Measurements from ENCODE around the gene DBI. TPM values are rescaled to one million over a fixed set of nuclear protein-coding genes. Genes with fewer than 3 reads are reported as not detected.
A peak's percentile ranks its signal among the peaks of the same experiment; 100 is the strongest.

DBI gene
- polyA plus RNA-seq, 2 of the 4 experiments (the other 2 are of a cell fraction) = 339 to 823 TPM

DNA sequence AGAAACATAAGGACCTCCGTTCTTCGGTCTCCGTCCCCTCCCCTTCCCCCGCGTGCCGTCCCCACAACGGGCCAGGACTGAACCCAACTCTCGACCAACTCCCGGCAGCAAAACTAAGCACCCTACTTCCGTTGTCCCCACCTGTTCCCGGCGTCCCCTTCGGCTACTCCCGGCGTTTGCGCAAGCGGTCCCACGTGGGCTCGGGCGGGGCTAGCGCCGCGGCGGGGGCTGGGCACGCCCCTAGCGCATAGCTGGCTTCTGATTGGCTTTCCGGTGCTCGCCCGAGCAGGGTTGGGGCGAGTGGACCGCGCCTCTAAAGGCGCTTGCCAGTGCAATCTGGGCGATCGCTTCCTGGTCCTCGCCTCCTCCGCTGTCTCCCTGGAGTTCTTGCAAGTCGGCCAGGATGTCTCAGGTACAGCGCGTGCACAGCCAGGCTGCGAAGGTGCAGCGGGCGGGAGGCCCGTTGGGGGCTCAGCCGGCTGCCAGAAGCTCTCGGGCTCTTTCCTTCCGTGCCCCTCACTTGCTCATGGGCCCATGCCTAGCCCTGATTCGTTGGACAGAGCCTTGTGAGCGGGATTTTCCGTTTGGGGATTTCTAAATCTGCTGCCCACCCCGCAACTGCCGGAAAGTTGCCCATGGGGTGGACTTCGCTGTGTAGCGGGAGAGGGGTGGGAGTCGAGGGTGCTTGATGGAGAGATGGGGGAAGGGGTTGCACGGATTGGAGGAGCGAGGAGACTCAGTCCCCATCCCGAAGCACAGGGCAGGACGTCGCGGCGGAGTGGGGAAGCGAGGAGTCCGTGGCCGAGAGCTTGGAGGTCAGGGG lies at the start of gene DBI, which contains the start of gene C2orf76 (continued):
- TF ChIP-seq FOSL2 (IDR thresholded peaks at IDR 0.05) (no peak), FOSL2 (CRISPR knock-in tag; IDR thresholded peaks at IDR 0.05) (no peak), CBX2 (IDR thresholded peaks at IDR 0.05; ENCODE audit: borderline replicate concordance, low read depth) (no peak), ELK1 (IDR thresholded peaks at IDR 0.05; ENCODE audit: low read depth, low read length) (no peak), EP300 (IDR thresholded peaks at IDR 0.05) (no peak), JUNB (IDR thresholded peaks at IDR 0.05) (no peak), GATA3 (IDR thresholded peaks at IDR 0.05; ENCODE audit: borderline replicate concordance) (0 out of 2 replicates have a peak, but pooled peaks have one; percentile 29), TP53 (CRISPR knock-in tag; IDR thresholded peaks at IDR 0.05) (no peak; the same call in 1 of the 2 replicates), CHD2 (IDR thresholded peaks at IDR 0.05; ENCODE audit: low read length, partially characterized antibody) (no peak), USF2 (IDR thresholded peaks at IDR 0.05) (peak; percentile 91)

DNA sequence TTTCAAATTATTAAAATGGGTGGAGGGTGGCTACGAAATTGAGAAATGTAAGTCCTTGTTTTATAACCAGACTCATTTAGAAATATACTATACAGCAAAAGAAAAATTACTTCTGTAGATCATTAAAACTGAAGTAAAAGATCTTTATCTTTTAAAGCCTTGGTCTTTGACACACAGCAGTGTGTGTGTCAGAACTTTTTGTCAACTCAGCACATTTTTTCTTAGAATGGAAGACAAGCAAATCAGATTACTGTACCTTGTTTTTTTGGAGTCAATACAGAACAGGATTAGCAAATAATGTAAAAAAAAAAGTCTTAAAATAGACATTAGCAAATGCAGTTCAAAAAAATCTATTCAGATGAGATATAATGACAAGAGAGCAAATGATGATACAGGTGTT lies 49.2 kb upstream of the DBI start:
- FAIRE-seq = no peak
- ChIA-PET CTCF (no interaction called here), POLR2A (no interaction called here)
- Histone ChIP-seq H3K4me3 (no peak overlapping the region), H3K9me3 (no peaks in the 10 kb centered on the region), H3K27ac (no peak overlapping the region), H3K4me1 (no peaks in the 10 kb centered on the region), H3K4me2 (no peak overlapping the region)
- no peak for ATAC-seq
- TF ChIP-seq MAFK (IDR thresholded peaks at IDR 0.05; ENCODE audit: partially characterized antibody) (peak; percentile 98), SMC3 (IDR thresholded peaks at IDR 0.05) (no peak)
- WGBS (ENCODE audit: missing lambda C conversion rate) = 91% methylated on average over 1 of the region's 1 CpG
- DNase-seq (ENCODE audit: low read depth in 1 of 2, low spot score in 1 of 2) = no peak

- 72% methylated on average over 7 of the region's 7 CpGs for WGBS (ENCODE audit: missing lambda C conversion rate)
- Histone ChIP-seq H3K4me1 (no peaks in the 10 kb centered on the region), H3K9me3 (no peaks in the 10 kb centered on the region), H3K27ac (no peak overlapping the region), H3K4me2 (no peak overlapping the region), H3K4me3 (no peak overlapping the region)
- TF ChIP-seq CHD2 (IDR thresholded peaks at IDR 0.05; ENCODE audit: low read length, partially characterized antibody) (no peak), GATA3 (IDR thresholded peaks at IDR 0.05; ENCODE audit: borderline replicate concordance) (no peak)
- ATAC-seq (no peak), FAIRE-seq (no peak), DNase-seq (ENCODE audit: low read depth in 1 of 2, low spot score in 1 of 2) (no peak)
- CTCF ChIA-PET = no interaction called here
- POLR2A ChIA-PET = no interaction called here
Observed at GRCh38 chr2:119319593-119319992, 47.2 kb upstream of the DBI start.

DNA sequence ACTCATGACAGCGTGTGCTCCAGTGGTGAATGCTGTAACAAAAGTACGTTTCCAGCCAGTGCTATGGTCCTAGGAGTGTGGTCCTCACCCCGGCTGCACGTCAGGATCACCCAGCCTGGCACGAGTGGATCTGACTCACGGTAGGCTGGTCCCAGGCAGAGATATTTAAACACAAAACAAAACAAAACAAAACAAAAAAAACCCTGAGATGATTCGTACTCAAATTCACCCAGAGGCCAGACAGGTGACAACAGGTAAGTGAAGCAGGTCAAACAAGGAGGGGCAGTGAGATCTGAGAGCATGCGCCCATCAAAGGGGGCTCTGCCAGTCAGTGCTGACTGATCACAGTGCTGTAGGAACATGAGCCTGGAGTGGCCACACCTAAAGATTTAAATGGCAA lies 43.3 kb upstream of the DBI start:
- Histone ChIP-seq H3K4me1 (no peaks in the 10 kb centered on the region), H3K9me3 (no peaks in the 10 kb centered on the region), H3K4me3 (no peak overlapping the region), H3K4me2 (no peak overlapping the region), H3K27ac (no peak overlapping the region)
- TF ChIP-seq FOSB (CRISPR knock-in tag; IDR thresholded peaks at IDR 0.05) (no peak), FOXS1 (CRISPR knock-in tag; IDR thresholded peaks at IDR 0.05) (no peak), KDM1A (IDR thresholded peaks at IDR 0.05; ENCODE audit: low read depth) (no peak)
- FAIRE-seq (no peak), DNase-seq (ENCODE audit: low read depth in 1 of 2, low spot score in 1 of 2) (no peak), ATAC-seq (no peak)
- ChIA-PET POLR2A (no interaction called here), CTCF (no interaction called here)
- WGBS (ENCODE audit: missing lambda C conversion rate) = 73% methylated on average over 8 of the region's 8 CpGs

- no peak for DNase-seq (ENCODE audit: low read depth in 1 of 2, low spot score in 1 of 2)
- ChIA-PET POLR2A (interaction anchor here (0.9 kb wide), 1 partner anchor 33 kb away, joined by 3 read pairs; no protein-coding TSS in a partner anchor), CTCF (no interaction called here)
- no peak for TF ChIP-seq FOSL2 (IDR thresholded peaks at IDR 0.05)
- no peak for TF ChIP-seq FOSL2 (CRISPR knock-in tag; IDR thresholded peaks at IDR 0.05)
- no peak for TF ChIP-seq NR3C1 (IDR thresholded peaks at IDR 0.05)
- TF ChIP-seq MAX (IDR thresholded peaks at IDR 0.05) = no peak
- TF ChIP-seq HOXA7 (CRISPR knock-in tag; IDR thresholded peaks at IDR 0.05) = no peak
- no peak for TF ChIP-seq MAZ (IDR thresholded peaks at IDR 0.05; ENCODE audit: borderline replicate concordance, low read depth, low read length)
- no peak for TF ChIP-seq BCL3 (IDR thresholded peaks at IDR 0.05)
- no peak for TF ChIP-seq ZC3H11A (IDR thresholded peaks at IDR 0.05)
- no peak for TF ChIP-seq RCOR1 (IDR thresholded peaks at IDR 0.05; ENCODE audit: low read depth, low read length)
- no peak for TF ChIP-seq RFX5 (IDR thresholded peaks at IDR 0.05)
- TF ChIP-seq EHF (CRISPR knock-in tag; IDR thresholded peaks at IDR 0.05) = no peak
- Histone ChIP-seq H3K4me1 (no peaks in the 10 kb centered on the region), H3K27ac (no peak overlapping the region), H3K9me3 (no peaks in the 10 kb centered on the region), H3K4me2 (no peak overlapping the region), H3K4me3 (no peak overlapping the region)
- no peak for FAIRE-seq
- no peak for ATAC-seq
- 80% methylated on average over 9 of the region's 9 CpGs for WGBS (ENCODE audit: missing lambda C conversion rate)
Observed at GRCh38 chr2:119324685-119325270, 42.0 kb upstream of the DBI start.
